ENCODE results near the gene B3GAT3. TPM values are rescaled to one million over a fixed set of nuclear protein-coding genes. Genes with fewer than 3 reads are reported as not detected.
A peak's percentile ranks its signal among the peaks of the same experiment; 100 is the strongest.

B3GAT3 gene
- total RNA-seq, 1 experiment from 2014 or later: 65.8 TPM

DNA sequence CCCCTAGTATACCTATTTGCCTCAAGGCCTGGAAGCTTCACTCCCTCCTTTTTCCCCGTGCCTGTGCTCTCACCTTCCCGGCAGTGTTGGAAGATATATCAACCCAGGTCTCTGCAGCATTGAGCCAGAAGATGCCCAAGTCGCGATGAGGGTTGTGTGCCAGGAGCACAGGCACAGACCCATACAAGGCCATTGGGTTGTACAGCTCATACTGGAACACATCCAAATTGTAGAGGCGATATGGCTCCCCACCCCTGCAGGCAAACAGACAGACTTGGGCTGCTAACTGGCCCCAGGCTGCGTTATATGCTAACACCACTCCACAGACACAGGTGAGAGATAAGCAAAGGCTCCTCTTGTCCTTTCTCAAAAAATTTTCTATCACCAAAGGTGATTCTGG is 10.7 kb upstream of the B3GAT3 start:
- no peak overlapping the region for H3K4me3 ChIP-seq (ENCODE audit: low read length)
- BruUV-seq (replicated peaks): no TSS peak
- CTCF ChIA-PET: no interaction called here
- intact Hi-C loops (cut with micrococcal nuclease): no loop called here
- H3K4me1 ChIP-seq (ENCODE audit: insufficient read depth, low read length): no peaks in the 10 kb centered on the region
- no peaks in the 10 kb centered on the region for H4K20me1 ChIP-seq (ENCODE audit: low read length)
- H3K9me3 ChIP-seq (ENCODE audit: low read length): no peaks in the 10 kb centered on the region
- H3K9ac ChIP-seq (ENCODE audit: low read length): no peak overlapping the region
- TF ChIP-seq, protein P1, sequence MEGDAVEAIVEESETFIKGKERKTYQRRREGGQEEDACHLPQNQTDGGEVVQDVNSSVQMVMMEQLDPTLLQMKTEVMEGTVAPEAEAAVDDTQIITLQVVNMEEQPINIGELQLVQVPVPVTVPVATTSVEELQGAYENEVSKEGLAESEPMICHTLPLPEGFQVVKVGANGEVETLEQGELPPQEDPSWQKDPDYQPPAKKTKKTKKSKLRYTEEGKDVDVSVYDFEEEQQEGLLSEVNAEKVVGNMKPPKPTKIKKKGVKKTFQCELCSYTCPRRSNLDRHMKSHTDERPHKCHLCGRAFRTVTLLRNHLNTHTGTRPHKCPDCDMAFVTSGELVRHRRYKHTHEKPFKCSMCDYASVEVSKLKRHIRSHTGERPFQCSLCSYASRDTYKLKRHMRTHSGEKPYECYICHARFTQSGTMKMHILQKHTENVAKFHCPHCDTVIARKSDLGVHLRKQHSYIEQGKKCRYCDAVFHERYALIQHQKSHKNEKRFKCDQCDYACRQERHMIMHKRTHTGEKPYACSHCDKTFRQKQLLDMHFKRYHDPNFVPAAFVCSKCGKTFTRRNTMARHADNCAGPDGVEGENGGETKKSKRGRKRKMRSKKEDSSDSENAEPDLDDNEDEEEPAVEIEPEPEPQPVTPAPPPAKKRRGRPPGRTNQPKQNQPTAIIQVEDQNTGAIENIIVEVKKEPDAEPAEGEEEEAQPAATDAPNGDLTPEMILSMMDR (conservative IDR thresholded peaks at IDR 0.05; ENCODE audit: low read depth, low read length): no peak
- TF ChIP-seq EZH2phosphoT487 (IDR thresholded peaks at IDR 0.05; ENCODE audit: borderline replicate concordance, low read length) (no peak), EZH2 (IDR thresholded peaks at IDR 0.05; ENCODE audit: low read length, unreplicated experiment) (no peak)
- no peak overlapping the region for H2AFZ ChIP-seq (ENCODE audit: low read length)
- ATAC-seq (no peak), DNase-seq (no peak)
- peaks cover 70% of the 10 kb centered on the region for H3K36me3 ChIP-seq (ENCODE audit: low read depth, low read length)
- no peaks in the 10 kb centered on the region for H3F3A ChIP-seq (ENCODE audit: low read length, unreplicated experiment)
- no peak overlapping the region for H3K4me2 ChIP-seq (ENCODE audit: low read length)
- H3K27ac ChIP-seq (ENCODE audit: low read length): no peak overlapping the region
- POLR2A ChIA-PET (ENCODE audit: unreplicated experiment): no interaction called here
- H3K9me2 ChIP-seq (replicated peaks; ENCODE audit: low read length): no peaks in the 10 kb centered on the region
- no peaks in the 10 kb centered on the region for H3K27me3 ChIP-seq (ENCODE audit: low read length)
- no peaks in the 10 kb centered on the region for H3K79me2 ChIP-seq (ENCODE audit: low read length)

DNA sequence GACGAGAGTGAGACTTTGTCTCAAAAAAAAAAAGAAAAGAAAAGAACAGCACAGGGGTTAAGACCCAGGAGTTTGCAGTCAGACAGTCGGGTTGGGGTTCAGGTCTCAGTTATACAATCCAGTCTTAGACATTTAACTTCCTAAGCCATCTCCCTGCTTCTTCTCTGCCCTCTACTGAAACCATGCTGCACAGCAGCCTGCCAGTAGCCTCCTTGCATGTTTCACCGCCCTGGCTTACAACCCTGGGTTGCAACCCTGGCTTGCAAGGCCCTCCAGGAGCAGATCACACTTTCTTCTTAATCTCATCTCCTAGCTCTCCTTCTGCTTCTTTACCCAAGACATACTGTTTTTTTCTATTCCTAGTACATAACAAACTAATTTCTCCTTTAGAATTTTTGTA is 5.9 kb upstream of the B3GAT3 start:
- CTCF ChIA-PET: no interaction called here

More for the DNA sequence above, 5.9 kb upstream of the B3GAT3 start:
- H3K79me2 ChIP-seq (ENCODE audit: low read length): no peaks in the 10 kb centered on the region
- no peak overlapping the region for H3K27ac ChIP-seq (ENCODE audit: low read length)
- no TSS peak for BruUV-seq (replicated peaks)
- no peak overlapping the region for H3K4me2 ChIP-seq (ENCODE audit: low read length)
- TF ChIP-seq, protein P1 (conservative IDR thresholded peaks at IDR 0.05; ENCODE audit: low read depth, low read length): peak; percentile 24; the same call in 1 of the 2 replicates
- no peak for TF ChIP-seq EZH2 (IDR thresholded peaks at IDR 0.05; ENCODE audit: low read length, unreplicated experiment)
- no peak for TF ChIP-seq EZH2phosphoT487 (IDR thresholded peaks at IDR 0.05; ENCODE audit: borderline replicate concordance, low read length)
- no peaks in the 10 kb centered on the region for H3K9me2 ChIP-seq (replicated peaks; ENCODE audit: low read length)
- no peaks in the 10 kb centered on the region for H3K27me3 ChIP-seq (ENCODE audit: low read length)
- no peak for DNase-seq
- peak; percentile 25; the same call in 1 of the 2 replicates for ATAC-seq
- H3F3A ChIP-seq (ENCODE audit: low read length, unreplicated experiment): peaks cover 8% of the 10 kb centered on the region
- POLR2A ChIA-PET (ENCODE audit: unreplicated experiment): interaction anchor here (0.7 kb wide), 1 partner anchor 228 kb away, joined by 3 read pairs; no protein-coding TSS in a partner anchor
- no peak overlapping the region for H2AFZ ChIP-seq (ENCODE audit: low read length)
- H4K20me1 ChIP-seq (ENCODE audit: low read length): no peaks in the 10 kb centered on the region
- H3K9ac ChIP-seq (ENCODE audit: low read length): no peak overlapping the region
- H3K4me3 ChIP-seq (ENCODE audit: low read length): no peak overlapping the region
- intact Hi-C loops (cut with micrococcal nuclease): no loop called here
- no peaks in the 10 kb centered on the region for H3K9me3 ChIP-seq (ENCODE audit: low read length)
- peaks cover 67% of the 10 kb centered on the region for H3K36me3 ChIP-seq (ENCODE audit: low read depth, low read length)
- H3K4me1 ChIP-seq (ENCODE audit: insufficient read depth, low read length): peaks cover under 1% of the 10 kb centered on the region; the same call in 1 of the 2 replicates

Measured in PC-3 (cell line).